DMS79 (cell line): ENCODE measurements around the gene TMEM132D.
"Not testable (repeated sequence)": the region's sequence is repeated elsewhere in the genome, so short reads cannot be mapped to it uniquely, and the experiment has no call there.

Experiments used
- DNase-seq: peaks from one replicate; lab custom pipeline; 2025; lab: John Stamatoyannopoulos, UW

TMEM132D gene

DNA sequence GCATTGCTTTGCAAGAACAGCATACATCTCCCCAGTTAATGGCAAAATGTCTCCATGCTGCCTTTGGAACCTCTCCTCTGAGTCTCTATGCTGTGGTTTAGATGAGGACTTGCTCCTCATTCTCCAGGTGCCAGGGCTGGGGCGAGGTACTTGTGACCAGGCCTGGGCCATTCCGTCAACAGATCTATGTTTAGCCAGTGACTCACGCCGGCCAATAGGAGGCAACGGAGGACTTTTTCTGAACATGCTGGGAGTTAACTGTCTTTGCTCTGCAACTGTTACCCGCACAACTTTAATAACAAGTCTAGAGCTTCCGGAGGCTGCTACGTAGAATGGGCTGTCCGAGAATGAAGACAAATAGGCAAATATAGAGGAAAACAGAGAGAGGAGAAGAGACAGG is 836.3 kb downstream of the TMEM132D start:
- no peak for DNase-seq

DNA sequence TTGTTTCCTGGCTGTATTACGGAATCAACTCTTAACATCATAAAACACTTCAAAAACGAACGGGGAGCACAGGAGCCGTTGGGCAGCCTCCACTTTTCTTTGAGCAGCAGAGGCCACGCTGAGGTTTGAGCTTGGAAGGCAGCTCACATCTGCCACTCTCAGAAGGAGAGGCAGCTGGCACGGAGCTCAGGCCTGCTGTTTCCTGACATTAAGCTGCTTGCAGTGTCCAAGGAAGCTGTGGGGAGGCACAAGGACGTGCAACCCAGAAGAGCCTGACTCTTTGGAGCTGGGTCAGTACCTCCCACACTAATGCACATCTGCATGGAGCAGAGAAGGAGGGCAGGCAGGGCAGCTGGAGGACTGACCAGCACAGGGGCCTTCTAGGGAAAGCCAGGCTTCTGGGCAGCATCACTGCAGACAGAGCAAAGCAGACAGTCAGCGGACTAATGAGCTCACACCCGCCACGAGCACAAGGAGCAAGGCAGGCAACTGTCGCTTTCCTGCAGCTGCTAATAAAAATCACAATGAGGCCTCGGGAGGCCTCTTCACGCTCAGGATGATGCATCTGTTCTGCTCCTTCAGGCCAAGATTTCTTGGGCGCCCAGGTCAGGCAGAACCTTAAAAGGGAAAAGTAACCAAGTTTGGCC is 839.5 kb downstream of the TMEM132D start:
- DNase-seq = peak; percentile 95

DNA sequence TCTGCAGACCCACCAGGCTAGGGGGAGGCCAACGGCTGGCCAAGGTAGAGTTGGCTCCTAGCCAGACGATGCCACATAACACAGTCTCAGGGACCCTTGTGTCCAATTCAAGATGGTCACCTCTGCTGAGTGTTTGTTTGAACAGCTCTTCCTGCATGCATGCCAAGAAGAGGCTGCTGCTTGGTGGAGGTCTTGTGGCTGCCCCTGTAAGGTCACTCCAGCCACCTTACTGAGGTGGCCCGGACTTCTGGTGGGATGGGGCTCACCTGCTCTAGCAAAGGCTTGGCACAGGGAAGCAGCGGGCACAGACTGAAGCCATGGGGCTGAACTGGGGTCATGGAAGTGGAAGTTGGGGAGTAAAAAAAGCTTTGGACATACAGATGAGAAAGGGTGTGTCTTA is 840.2 kb downstream of the TMEM132D start:
- DNase-seq = peak; percentile 72

DNA sequence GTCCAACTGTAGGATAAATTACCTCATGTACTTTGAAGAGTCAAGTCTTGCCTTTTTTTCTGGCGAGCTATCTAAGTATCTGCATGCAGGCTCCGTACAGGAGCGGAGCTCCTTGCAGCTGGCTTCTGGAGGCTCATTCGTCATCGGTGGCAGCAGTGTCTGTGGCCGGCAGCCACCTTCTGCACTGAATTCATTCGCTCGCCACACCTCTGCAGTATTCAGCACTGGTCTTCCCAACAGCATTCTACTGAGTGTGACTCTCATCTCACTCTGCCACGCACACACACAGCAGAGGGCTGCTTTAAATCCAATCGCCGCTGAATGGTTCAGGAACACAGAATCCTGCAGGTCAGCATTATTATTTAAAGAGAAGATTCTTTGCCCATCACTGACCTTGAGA is 850.6 kb downstream of the TMEM132D start:
- DNase-seq = no peak

DNA sequence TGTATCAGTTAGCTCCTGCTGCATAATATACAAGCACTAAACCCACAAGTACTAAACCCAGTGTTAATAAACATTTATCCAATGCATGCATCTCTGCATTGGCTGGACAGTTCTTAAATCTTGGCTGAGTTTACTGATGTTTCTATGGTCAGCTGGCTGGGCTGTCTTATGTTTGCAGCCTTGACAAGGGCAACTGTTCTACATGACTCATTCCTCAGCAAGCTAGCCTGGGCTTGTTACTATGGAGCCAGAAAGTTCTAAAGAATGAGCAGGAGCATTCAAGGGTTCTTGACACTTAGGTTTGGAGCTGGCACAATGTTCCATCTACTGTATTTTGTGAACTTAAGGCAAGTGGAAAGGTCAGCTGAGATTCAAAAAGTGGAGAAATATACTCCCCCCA is 851.5 kb downstream of the TMEM132D start:
- peak; percentile 27 for DNase-seq

DNA sequence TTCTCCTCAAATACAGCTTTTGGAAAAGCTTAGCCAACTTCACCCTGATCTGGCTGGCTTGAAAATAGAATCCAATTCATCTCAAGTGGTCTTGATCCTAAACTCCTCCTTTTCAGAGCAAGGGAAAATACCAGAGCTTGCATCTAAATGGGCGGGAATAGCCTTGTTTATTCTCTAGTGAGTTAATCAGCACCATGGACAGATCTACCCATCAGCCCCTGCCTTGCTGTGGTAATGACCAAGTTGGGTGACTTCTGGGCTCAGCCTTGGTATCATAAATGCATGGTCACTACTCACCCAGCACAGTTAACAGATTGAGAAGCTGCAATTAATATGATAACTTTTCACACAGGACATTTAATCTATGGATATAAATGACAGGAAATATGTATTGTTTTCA is 853.9 kb downstream of the TMEM132D start:
- no peak for DNase-seq

DNA sequence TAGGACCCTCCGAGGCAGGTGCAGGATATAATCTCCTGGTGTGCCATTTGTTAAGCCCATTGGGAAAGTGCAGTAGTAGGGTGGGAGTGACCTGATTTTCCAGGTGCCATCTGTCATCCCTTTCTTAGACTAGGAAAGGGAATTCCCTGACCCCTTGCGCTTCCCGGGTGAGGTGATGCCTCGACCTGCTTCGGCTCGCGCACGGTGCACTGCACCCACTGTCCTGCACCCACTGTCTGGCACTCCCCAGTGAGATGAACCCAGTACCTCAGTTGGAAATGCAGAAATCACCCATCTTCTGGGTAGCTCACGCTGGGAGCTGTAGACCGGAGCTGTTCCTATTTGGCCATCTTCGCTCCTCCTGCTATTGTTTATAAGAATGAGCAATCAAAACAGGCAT is 860.5 kb downstream of the TMEM132D start:
- DNase-seq = not testable (repeated sequence)

DNA sequence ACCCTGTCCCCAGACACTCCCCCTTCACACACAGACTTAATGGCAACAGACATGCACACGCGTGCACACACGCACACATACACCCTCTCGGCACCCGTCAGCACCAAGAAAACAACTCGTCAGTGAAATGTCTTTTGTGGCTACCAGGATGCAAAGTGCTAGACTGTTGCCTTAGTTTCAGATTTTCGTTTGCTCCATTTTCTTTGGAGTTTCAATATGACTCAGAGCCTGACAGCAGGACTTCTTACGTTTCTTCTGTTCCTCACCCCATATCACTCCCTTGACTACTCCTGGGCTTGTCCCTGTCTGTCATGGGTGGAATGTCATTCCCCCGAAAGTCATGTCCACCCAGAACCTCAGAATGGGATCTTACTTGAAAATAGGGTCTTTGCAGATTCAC is 867.7 kb downstream of the TMEM132D start:
- no peak for DNase-seq

DNA sequence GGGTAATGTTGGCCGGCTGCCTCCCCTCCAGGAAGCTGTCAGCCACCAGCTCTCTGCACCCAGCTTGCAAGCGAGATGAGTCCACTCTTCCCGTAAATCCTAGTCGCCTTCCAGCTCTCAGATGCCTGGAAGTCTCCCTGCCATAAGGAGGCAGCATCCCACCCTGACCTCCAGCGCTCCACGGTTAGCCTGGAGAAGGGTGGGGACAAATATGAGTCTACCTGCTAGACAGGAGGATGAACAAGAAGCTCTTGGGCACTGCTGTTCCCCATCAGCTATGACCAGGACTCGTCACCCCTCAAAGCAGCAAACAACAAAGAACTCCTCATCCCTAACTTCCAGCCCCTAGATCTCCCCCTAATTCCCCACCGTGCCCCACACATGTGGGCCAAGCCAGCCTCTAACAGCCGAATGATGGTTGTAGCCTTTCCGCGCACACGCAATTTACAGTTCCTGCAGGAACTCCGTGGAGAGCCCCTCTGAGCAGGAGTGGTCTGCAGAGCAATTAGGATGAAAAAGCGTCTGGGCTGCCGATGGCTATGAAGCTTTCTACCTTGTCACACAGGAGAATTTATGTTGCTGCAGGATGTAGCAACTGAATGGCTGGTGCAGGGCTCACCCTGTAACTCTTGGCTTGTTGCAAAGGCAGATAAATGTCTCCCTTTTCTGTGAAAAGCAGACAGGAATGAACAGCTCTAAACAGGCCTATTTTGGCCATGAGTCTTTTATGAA is 869.1 kb downstream of the TMEM132D start:
- no peak for DNase-seq

DNA sequence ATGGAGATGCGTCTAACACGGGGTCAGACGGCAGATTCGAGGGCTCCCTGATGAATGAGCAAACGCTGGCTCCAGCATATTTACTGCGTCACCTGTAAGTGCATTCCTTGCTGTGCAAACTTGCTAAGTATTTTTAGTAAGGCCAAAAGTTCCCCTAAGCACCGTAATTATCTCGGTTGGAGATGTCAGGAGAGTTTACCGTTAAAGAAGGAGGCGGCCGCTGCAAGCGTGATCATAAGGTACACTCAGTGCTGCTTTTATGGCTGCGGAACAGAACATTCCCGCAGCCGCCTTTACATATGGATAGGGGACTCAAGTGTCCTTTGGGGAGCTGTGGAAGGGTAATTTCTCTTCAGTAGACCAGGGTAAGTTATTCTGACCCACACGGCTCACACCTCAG is 875.0 kb downstream of the TMEM132D start:
- peak; percentile 40 for DNase-seq

DNA sequence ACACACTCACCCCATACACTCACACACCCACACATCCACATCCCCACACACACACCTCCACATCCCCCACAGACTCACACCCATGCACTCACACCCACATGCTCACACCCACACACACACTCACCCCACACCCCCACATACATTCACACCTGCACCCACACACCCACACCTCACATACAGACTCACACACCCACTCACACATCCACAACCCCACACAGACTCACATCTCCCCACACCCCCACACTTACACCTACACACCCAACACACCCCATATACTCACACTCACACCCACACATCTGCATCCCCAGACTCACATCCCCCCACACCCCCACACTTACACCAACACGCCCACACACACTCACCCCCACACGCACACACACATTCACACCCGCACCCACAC is 878.8 kb downstream of the TMEM132D start:
- no peak for DNase-seq
